Upper lobe of left lung (tissue), 6 donors: ENCODE measurements around the gene ZC3H14. TPM values are rescaled to one million over a fixed set of nuclear protein-coding genes. Genes with fewer than 3 reads are reported as not detected.
A peak's percentile ranks its signal among the peaks of the same experiment; 100 is the strongest.

Experiments
- ATAC-seq, 2 donors: fragments of 200-7000 bp; cut with Tn5 transposase; one replicate each; pipeline ENCODE4 v1.9.1; 2022; ENCODE audit warnings: mild to moderate bottlenecking in 2 of 2, moderate library complexity in 2 of 2; ENCODE audit not compliant: low FRiP score in 2 of 2
- DNase-seq, 2 donors: peaks; one replicate each; pipeline ENCODE4 v3.0.0-alpha.2; 2019 to 2020
- H3K27ac ChIP-seq, 4 donors: fragments of 200-600 bp; sonication (generic); one replicate each; pipeline ENCODE4 v1.5.1; 2016 to 2019
- H3K27me3 ChIP-seq, 4 donors: fragments of 200-600 bp; sonication (generic); one replicate each; pipeline ENCODE4 v1.5.1; 2017 to 2019
- H3K36me3 ChIP-seq, 4 donors: fragments of 200-600 bp; sonication (generic); one replicate each; pipeline ENCODE4 v1.5.1; 2016 to 2019
- H3K4me1 ChIP-seq, 4 donors: fragments of 200-600 bp; sonication (generic); one replicate each; pipeline ENCODE4 v1.5.1; 2018 to 2019
- H3K4me3 ChIP-seq, 4 donors: fragments of 200-600 bp; sonication (generic); one replicate each; pipeline ENCODE4 v1.5.1; 2017 to 2019; ENCODE audit warnings: mild to moderate bottlenecking in 2 of 4, moderate library complexity in 1 of 4
- H3K9me3 ChIP-seq, 4 donors: fragments of 200-600 bp; sonication (generic); one replicate each; pipeline ENCODE4 v1.5.1; 2018 to 2019
- EP300 ChIP-seq, 4 donors: sonication (generic); formaldehyde crosslinking; IDR thresholded peaks; one replicate each; pipeline ENCODE4 v1.5.1; 2017; ENCODE audit warnings: antibody characterized with exemption in 4 of 4, control low read depth in 2 of 4
- POLR2A ChIP-seq, 4 donors: fragments of 450-650 bp; IDR thresholded peaks; one replicate each; pipeline ENCODE4 v1.5.1; 2016 to 2017; ENCODE audit warnings: antibody characterized with exemption in 4 of 4, mild to moderate bottlenecking in 2 of 4
- POLR2AphosphoS5 ChIP-seq, 2 donors: sonication (generic); formaldehyde crosslinking; IDR thresholded peaks; one replicate each; pipeline ENCODE4 v1.5.1; 2017; ENCODE audit warnings: antibody characterized with exemption in 2 of 2
- WGBS, 2 donors: methylation state at CpG; one replicate each; pipeline ENCODE4 v1.1.5; 2017 to 2018; 5-methylcytosine and 5-hydroxymethylcytosine counted together
- total RNA-seq, 6 donors: library from RNA; depleted of rRNA in 4 of 6; stranded (reverse); fragments of >200 nt in 4 of 6; gene quantifications; one replicate each; pipeline versions ENCODE4 v1.1.0 to v1.2.1, GENCODE V29; 2016 to 2021
- TF ChIP-seq, protein P1 (sequence below), 6 experiments: fragments of 450-650 bp in 4 of 6; fragments of 200-600 bp in 2 of 6; sonication (generic) in 2 of 6; IDR thresholded peaks; one replicate each; pipeline ENCODE4 v1.5.1; 2016 to 2019; ENCODE audit warnings: antibody characterized with exemption in 6 of 6
- donor health status: DM: no; HTN: no; CAD: no; lungs with moderate emphysema.
- donor health status: DM: no; HTN: yes; CAD: no; lungs with severe emphysema.

The ZC3H14 gene
- total RNA-seq, 6 donors from 2014 or later = 48.4 to 101 (median 65.3) TPM

- Histone ChIP-seq H3K27ac (peak overlapping the region in 2 of 4 donors; percentile 92 to 97), H3K9me3 (no peaks in the 10 kb centered on the region), H3K4me1 (peaks cover 16 to 30% (median 16%) of the 10 kb centered on the region in 4 donors), H3K27me3 (no peaks in the 10 kb centered on the region), H3K4me3 (peak overlapping the region; percentile 73 to 100 (median 93)), H3K36me3 (peaks cover 8 to 14% (median 10%) of the 10 kb centered on the region in 4 donors)
- DNase-seq = no peak
- ATAC-seq = no peak
- TF ChIP-seq EP300 (IDR thresholded peaks at IDR 0.05) (no peak), POLR2AphosphoS5 (IDR thresholded peaks at IDR 0.05) (no peak), POLR2A (IDR thresholded peaks at IDR 0.05) (no peak)
- TF ChIP-seq, protein P1, sequence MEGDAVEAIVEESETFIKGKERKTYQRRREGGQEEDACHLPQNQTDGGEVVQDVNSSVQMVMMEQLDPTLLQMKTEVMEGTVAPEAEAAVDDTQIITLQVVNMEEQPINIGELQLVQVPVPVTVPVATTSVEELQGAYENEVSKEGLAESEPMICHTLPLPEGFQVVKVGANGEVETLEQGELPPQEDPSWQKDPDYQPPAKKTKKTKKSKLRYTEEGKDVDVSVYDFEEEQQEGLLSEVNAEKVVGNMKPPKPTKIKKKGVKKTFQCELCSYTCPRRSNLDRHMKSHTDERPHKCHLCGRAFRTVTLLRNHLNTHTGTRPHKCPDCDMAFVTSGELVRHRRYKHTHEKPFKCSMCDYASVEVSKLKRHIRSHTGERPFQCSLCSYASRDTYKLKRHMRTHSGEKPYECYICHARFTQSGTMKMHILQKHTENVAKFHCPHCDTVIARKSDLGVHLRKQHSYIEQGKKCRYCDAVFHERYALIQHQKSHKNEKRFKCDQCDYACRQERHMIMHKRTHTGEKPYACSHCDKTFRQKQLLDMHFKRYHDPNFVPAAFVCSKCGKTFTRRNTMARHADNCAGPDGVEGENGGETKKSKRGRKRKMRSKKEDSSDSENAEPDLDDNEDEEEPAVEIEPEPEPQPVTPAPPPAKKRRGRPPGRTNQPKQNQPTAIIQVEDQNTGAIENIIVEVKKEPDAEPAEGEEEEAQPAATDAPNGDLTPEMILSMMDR (IDR thresholded peaks at IDR 0.05) = no peak
- 25 to 44% methylated on average over 7 of the region's 7 CpGs for WGBS, 2 donors
Measured at GRCh38 chr14:88563845-88564244, 1.0 kb downstream of the ZC3H14 start.

DNA sequence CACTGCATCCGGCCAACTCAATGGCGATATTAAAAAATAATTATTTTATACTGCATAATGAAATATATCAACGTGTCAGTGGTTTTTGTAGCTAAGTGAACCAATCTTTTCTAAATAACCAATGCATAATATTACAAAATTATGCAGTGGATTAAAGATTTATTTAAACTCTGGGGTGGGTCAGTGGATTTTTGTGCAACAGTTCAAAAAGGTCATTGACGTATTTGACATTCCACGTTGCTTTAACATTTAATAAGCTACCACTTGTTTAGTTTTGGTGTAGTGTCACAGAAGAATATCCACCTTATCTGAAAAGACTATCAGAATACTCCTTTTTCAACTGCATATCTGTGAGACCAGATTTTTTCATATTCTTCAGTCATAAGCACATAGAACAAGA lies 2.6 kb downstream of the ZC3H14 start:
- Histone ChIP-seq H3K36me3 (peaks cover 12 to 30% (median 22%) of the 10 kb centered on the region in 4 donors), H3K9me3 (no peaks in the 10 kb centered on the region), H3K4me3 (no peak overlapping the region), H3K27ac (no peak overlapping the region), H3K4me1 (peaks cover 16 to 30% (median 16%) of the 10 kb centered on the region in 4 donors), H3K27me3 (no peaks in the 10 kb centered on the region)
- WGBS, 2 donors = 88% methylated on average over 5 of the region's 5 CpGs
- TF ChIP-seq, protein P1 (IDR thresholded peaks at IDR 0.05) = no peak
- no peak for TF ChIP-seq POLR2AphosphoS5 (IDR thresholded peaks at IDR 0.05)
- ATAC-seq (no peak), DNase-seq (no peak)

- ATAC-seq = no peak
- Histone ChIP-seq H3K9me3 (no peaks in the 10 kb centered on the region), H3K36me3 (peaks cover 18 to 57% (median 43%) of the 10 kb centered on the region in 4 donors), H3K27me3 (no peaks in the 10 kb centered on the region), H3K4me1 (peaks cover 11 to 24% (median 12%) of the 10 kb centered on the region in 4 donors), H3K4me3 (no peak overlapping the region), H3K27ac (no peak overlapping the region)
- no peak for DNase-seq
- WGBS, 2 donors = 60 to 72% methylated on average over 3 of the region's 3 CpGs
- no peak for TF ChIP-seq EP300 (IDR thresholded peaks at IDR 0.05)
- TF ChIP-seq POLR2A (IDR thresholded peaks at IDR 0.05) = no peak
- TF ChIP-seq POLR2AphosphoS5 (IDR thresholded peaks at IDR 0.05) = no peak
- TF ChIP-seq, protein P1 (IDR thresholded peaks at IDR 0.05) = no peak
Measured at GRCh38 chr14:88568196-88568595, 5.4 kb downstream of the ZC3H14 start.

GRCh38 chr14:88572117-88572516 lies 9.3 kb downstream of the ZC3H14 start:
- DNase-seq (no peak), ATAC-seq (no peak)
- Histone ChIP-seq H3K4me1 (no peaks in the 10 kb centered on the region), H3K4me3 (no peak overlapping the region), H3K36me3 (peaks cover 41 to 97% (median 82%) of the 10 kb centered on the region in 4 donors), H3K9me3 (no peaks in the 10 kb centered on the region), H3K27me3 (no peaks in the 10 kb centered on the region), H3K27ac (no peak overlapping the region)
- WGBS, 2 donors = 94 to 95% methylated on average over 4 of the region's 4 CpGs
- TF ChIP-seq POLR2A (IDR thresholded peaks at IDR 0.05) (no peak), EP300 (IDR thresholded peaks at IDR 0.05) (no peak), POLR2AphosphoS5 (IDR thresholded peaks at IDR 0.05) (no peak)
- TF ChIP-seq, protein P1 (IDR thresholded peaks at IDR 0.05) = no peak

GRCh38 chr14:88576222-88576621 lies 13.4 kb downstream of the ZC3H14 start:
- TF ChIP-seq EP300 (IDR thresholded peaks at IDR 0.05) = no peak
- TF ChIP-seq POLR2A (IDR thresholded peaks at IDR 0.05) = no peak
- TF ChIP-seq, protein P1 (IDR thresholded peaks at IDR 0.05) = no peak
- TF ChIP-seq POLR2AphosphoS5 (IDR thresholded peaks at IDR 0.05) = no peak
- Histone ChIP-seq H3K4me1 (no peaks in the 10 kb centered on the region), H3K9me3 (no peaks in the 10 kb centered on the region), H3K27me3 (no peaks in the 10 kb centered on the region), H3K4me3 (no peak overlapping the region), H3K36me3 (peaks cover 41 to 97% (median 84%) of the 10 kb centered on the region in 4 donors), H3K27ac (no peak overlapping the region)
- 96 to 98% methylated on average over 5 of the region's 5 CpGs for WGBS, 2 donors
- ATAC-seq = no peak
- no peak for DNase-seq
